Keratinocyte (primary cell): ENCODE measurements around the gene ZNF431.

ENCODE experiments used
- CTCF ChIP-seq, 3 experiments: IDR thresholded peaks in 1 of 3; conservative IDR thresholded peaks in 1 of 3; optimal IDR thresholded peaks in 1 of 3; 2 replicates in 2 of 3; 3 replicates in 1 of 3; pipeline versions ENCODE3 to v1.5.1; 2011; ENCODE audit warnings: low read length in 3 of 3, mild to moderate bottlenecking in 3 of 3, moderate library complexity in 2 of 3, control low read depth in 1 of 3, inconsistent platforms in 1 of 3; ENCODE audit not compliant: insufficient read depth in 2 of 3; ENCODE audit errors: extremely low read depth in 1 of 3
- EZH2 ChIP-seq: IDR thresholded peaks from one replicate; pipeline ENCODE4 v1.6.1; 2012; ENCODE audit warnings: inconsistent platforms, mild to moderate bottlenecking, low read length, moderate library complexity

DNA sequence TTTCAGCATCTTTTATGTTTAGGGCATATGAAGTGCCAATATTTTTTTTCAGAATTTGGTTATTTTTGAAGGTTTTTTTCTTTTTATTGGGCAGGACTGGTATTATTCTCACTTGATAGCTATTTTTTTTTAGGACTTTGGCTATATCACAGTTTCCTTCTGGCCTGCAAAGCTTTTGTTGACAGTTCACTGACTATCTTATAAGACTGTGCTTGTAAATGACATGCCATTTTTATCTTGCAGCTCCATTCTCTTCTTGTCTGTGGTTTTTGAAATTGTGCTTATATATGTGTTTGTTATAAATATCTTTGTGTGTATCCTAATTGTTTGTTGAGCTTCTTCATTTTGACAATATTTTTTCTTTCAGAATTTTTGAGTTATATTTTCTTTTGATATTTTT, 26.4 kb upstream of the ZNF431 start:
- TF ChIP-seq CTCF (optimal IDR thresholded peaks at IDR 0.05 in 1 of 3, IDR thresholded peaks at IDR 0.05 in 1 of 3, conservative IDR thresholded peaks at IDR 0.05 in 1 of 3; ENCODE audit: extremely low read depth in 1 of 3, insufficient read depth in 2 of 3, low read length in 3 of 3) (no peak), EZH2 (no peak)
